Liver (tissue), 9 donors: ENCODE measurements around the gene MYO18A. TPM values are rescaled to one million over a fixed set of nuclear protein-coding genes. Genes with fewer than 3 reads are reported as not detected.

ENCODE experiments used
- DNase-seq: peaks from one replicate; pipeline ENCODE4 v3.0.0-alpha.2; 2017; ENCODE audit warnings: low spot score
- H3K27ac ChIP-seq, 2 donors: one replicate each; pipeline ENCODE4 v1.7.0; 2013; ENCODE audit warnings: inconsistent platforms in 2 of 2, low read length in 2 of 2, control low read depth in 1 of 2, low read depth in 1 of 2, mild to moderate bottlenecking in 1 of 2
- H3K27me3 ChIP-seq, 4 donors: one replicate each; pipeline versions ENCODE4 v1.6.1 to v1.7.0; 2013; ENCODE audit warnings: low read length in 3 of 4, inconsistent platforms in 1 of 4, mild to moderate bottlenecking in 1 of 4, moderate library complexity in 1 of 4; ENCODE audit not compliant: control insufficient read depth in 4 of 4, insufficient read depth in 4 of 4
- H3K36me3 ChIP-seq, 4 donors: one replicate each; pipeline versions ENCODE4 v1.6.1 to v1.7.0; 2013; ENCODE audit warnings: low read length in 3 of 4, mild to moderate bottlenecking in 3 of 4, low read depth in 1 of 4, moderate library complexity in 1 of 4; ENCODE audit not compliant: control insufficient read depth in 4 of 4, insufficient read depth in 3 of 4
- H3K4me1 ChIP-seq, 4 donors: one replicate each; pipeline versions ENCODE4 v1.6.1 to v1.7.0; 2013; ENCODE audit warnings: low read length in 3 of 4, mild to moderate bottlenecking in 3 of 4, moderate library complexity in 1 of 4; ENCODE audit not compliant: control insufficient read depth in 4 of 4, insufficient read depth in 4 of 4
- H3K4me3 ChIP-seq, 3 donors: one replicate each; pipeline versions ENCODE4 v1.6.1 to v1.7.0; 2013; ENCODE audit warnings: low read length in 3 of 3, control low read depth in 1 of 3, low read depth in 1 of 3, mild to moderate bottlenecking in 1 of 3
- H3K9ac ChIP-seq, 2 donors: one replicate each; pipeline ENCODE4 v1.7.0; 2013; ENCODE audit warnings: low read length in 2 of 2, mild to moderate bottlenecking in 2 of 2, moderate library complexity in 2 of 2, control low read depth in 1 of 2, low read depth in 1 of 2
- H3K9me3 ChIP-seq, 4 donors: one replicate each; pipeline versions ENCODE4 v1.6.1 to v1.7.0; 2013; ENCODE audit warnings: low read length in 3 of 4; ENCODE audit not compliant: control insufficient read depth in 4 of 4
- ATF3 ChIP-seq: IDR thresholded peaks from 2 replicates; pipeline ENCODE4 v1.6.1; 2016; ENCODE audit warnings: antibody characterized with exemption
- EGR1 ChIP-seq, 2 donors: IDR thresholded peaks; 2 replicates each; pipeline ENCODE4 v1.6.1; 2016 to 2018; ENCODE audit warnings: antibody characterized with exemption in 2 of 2, low read depth in 2 of 2
- FOXA1 ChIP-seq: IDR thresholded peaks from 2 replicates; pipeline ENCODE4 v1.6.1; 2016; ENCODE audit warnings: antibody characterized with exemption
- FOXA2 ChIP-seq: IDR thresholded peaks from 2 replicates; pipeline ENCODE4 v1.6.1; 2016; ENCODE audit warnings: antibody characterized with exemption
- GABPA ChIP-seq, 2 donors: IDR thresholded peaks in 1 of 2; conservative IDR thresholded peaks in 1 of 2; 2 replicates each; pipeline ENCODE4 v1.6.1; 2016; ENCODE audit warnings: antibody characterized with exemption in 2 of 2, mild to moderate bottlenecking in 1 of 2, moderate library complexity in 1 of 2
- HNF4A ChIP-seq, 2 donors: conservative IDR thresholded peaks; 2 replicates each; pipeline ENCODE4 v1.6.1; 2016; ENCODE audit warnings: antibody characterized with exemption in 2 of 2, mild to moderate bottlenecking in 2 of 2
- HNF4G ChIP-seq: IDR thresholded peaks from 2 replicates; pipeline ENCODE4 v1.6.1; 2016; ENCODE audit warnings: antibody characterized with exemption
- JUND ChIP-seq, 2 donors: IDR thresholded peaks; 2 replicates each; pipeline ENCODE4 v1.6.1; 2016; ENCODE audit warnings: antibody characterized with exemption in 2 of 2
- MAX ChIP-seq: IDR thresholded peaks from 2 replicates; pipeline ENCODE4 v1.6.1; 2016; ENCODE audit warnings: antibody characterized with exemption
- NR2F2 ChIP-seq: IDR thresholded peaks from 2 replicates; pipeline ENCODE4 v1.6.1; 2016; ENCODE audit warnings: antibody characterized with exemption
- RAD21 ChIP-seq, 2 donors: IDR thresholded peaks; 2 replicates each; pipeline ENCODE4 v1.6.1; 2016; ENCODE audit warnings: antibody characterized with exemption in 2 of 2, mild to moderate bottlenecking in 2 of 2
- REST ChIP-seq: IDR thresholded peaks from 2 replicates; pipeline ENCODE4 v1.6.1; 2016; ENCODE audit warnings: antibody characterized with exemption, mild to moderate bottlenecking
- RXRA ChIP-seq, 2 donors: IDR thresholded peaks; 2 replicates each; pipeline ENCODE4 v1.6.1; 2017 to 2018; ENCODE audit warnings: antibody characterized with exemption in 2 of 2, mild to moderate bottlenecking in 1 of 2
- SP1 ChIP-seq: IDR thresholded peaks from 2 replicates; pipeline ENCODE4 v1.6.1; 2018; ENCODE audit warnings: antibody characterized with exemption, mild to moderate bottlenecking
- TAF1 ChIP-seq: conservative IDR thresholded peaks from 2 replicates; pipeline ENCODE4 v1.6.1; 2016; ENCODE audit warnings: antibody characterized with exemption, mild to moderate bottlenecking
- YY1 ChIP-seq: IDR thresholded peaks from 2 replicates; pipeline ENCODE4 v1.6.1; 2016; ENCODE audit warnings: antibody characterized with exemption, mild to moderate bottlenecking
- ZBTB33 ChIP-seq: IDR thresholded peaks from 2 replicates; pipeline ENCODE4 v1.6.1; 2016; ENCODE audit warnings: antibody characterized with exemption
- WGBS: extraction: QIAGEN DNeasy Blood & Tissue Kit; methylation state at CpG from one replicate; pipeline ENCODE4 v1.1.7; 2013; 5-methylcytosine and 5-hydroxymethylcytosine counted together
- polyA plus RNA-seq, 2 donors: library from polyadenylated mRNA; stranded (reverse) in 1 of 2; unstranded in 1 of 2; fragments of 200-250 nt in 1 of 2; fragments of >200 nt in 1 of 2; fragmentation: Nextera tagmentation in 1 of 2; extraction: Ambion mirVana in 1 of 2; gene quantifications; one replicate each; pipeline versions ENCODE4 v1.2.1 to v1.2.3, GENCODE V29; 2013 to 2015
- total RNA-seq, 2 donors: library from RNA; depleted of rRNA; stranded (reverse); fragments of >200 nt; gene quantifications; one replicate each; pipeline ENCODE4 v1.2.3, GENCODE V29; 2014
- donor health status: healthy.
- donor health status: healthy.
- donor health status: healthy.
- donor health status: healthy.
- donor health status: healthy.

The MYO18A gene
- total and polyA plus RNA-seq, 4 donors = 26.3 to 81.6 (median 37.3) TPM

GRCh38 chr17:29121442-29121841 is 58.8 kb downstream of the MYO18A start (continued):
- no peak for TF ChIP-seq ZBTB33
- TF ChIP-seq TAF1 = no peak
- no peak for TF ChIP-seq HNF4G
- TF ChIP-seq HNF4A (conservative IDR thresholded peaks at IDR 0.05) = no peak
- no peak for TF ChIP-seq YY1
- TF ChIP-seq FOXA2 = no peak
- TF ChIP-seq NR2F2 = no peak
- no peak for TF ChIP-seq ATF3
- TF ChIP-seq FOXA1 = no peak
- no peak for TF ChIP-seq MAX

- 35% methylated on average over 2 of the region's 2 CpGs for WGBS
- Histone ChIP-seq H3K27ac (peak overlapping the region in 1 of 2 donors; percentile 15), H3K4me3 (no peak overlapping the region), H3K9me3 (no peaks in the 10 kb centered on the region), H3K27me3 (no peaks in the 10 kb centered on the region), H3K9ac (no peak overlapping the region), H3K36me3 (peaks cover 14 to 36% (median 29%) of the 10 kb centered on the region in 4 donors), H3K4me1 (peaks cover 3 to 28% (median 10%) of the 10 kb centered on the region in 4 donors)
- TF ChIP-seq SP1 (no peak), REST (no peak), GABPA (IDR thresholded peaks at IDR 0.05 in 1 of 2, conservative IDR thresholded peaks at IDR 0.05 in 1 of 2) (no peak), JUND (IDR thresholded peaks at IDR 0.05) (no peak), HNF4A (conservative IDR thresholded peaks at IDR 0.05) (peak; percentile 75 to 79), HNF4G (peak; percentile 42), RAD21 (IDR thresholded peaks at IDR 0.05) (no peak), EGR1 (IDR thresholded peaks at IDR 0.05; ENCODE audit: low read depth in 2 of 2) (no peak), RXRA (IDR thresholded peaks at IDR 0.05) (peak; percentile 25 to 46), FOXA1 (no peak), ZBTB33 (no peak)
- no peak for DNase-seq
Measured at GRCh38 chr17:29120433-29120832, 59.8 kb downstream of the MYO18A start.
